Pancreas (tissue), 10 donors: ENCODE measurements around the gene ANKRD33B. TPM values are rescaled to one million over a fixed set of nuclear protein-coding genes. Genes with fewer than 3 reads are reported as not detected.
"Not testable (repeated sequence)": the region's sequence is repeated elsewhere in the genome, so short reads cannot be mapped to it uniquely, and the experiment has no call there.

Experiments
- ATAC-seq, 4 donors: fragments of 200-7000 bp; cut with Tn5 transposase; one replicate each; pipeline versions ENCODE4 v1.8.0 to v1.9.1; 2020; ENCODE audit warnings: mild to moderate bottlenecking in 4 of 4, moderate library complexity in 4 of 4
- DNase-seq, 6 donors: peaks; one replicate each; pipeline ENCODE4 v3.0.0-alpha.2; 2020
- FAIRE-seq: peaks from 2 replicates; lab custom pipeline; 2012; peaks lifted over from hg19 to GRCh38; lab: Jason Lieb, UNC
- H3K27ac ChIP-seq, 4 donors: fragments of 200-600 bp; sonication (generic); 1 replicate in 3 of 4; 2 replicates in 1 of 4; pipeline versions ENCODE4 v1.5.0 to v1.8.0; 2020
- H3K27me3 ChIP-seq, 4 donors: fragments of 200-600 bp; one replicate each; pipeline ENCODE4 v1.8.0; 2021
- H3K36me3 ChIP-seq, 3 donors: fragments of 200-600 bp; sonication (generic) in 1 of 3; one replicate each; pipeline versions ENCODE4 v1.5.0 to v1.8.0; 2020 to 2021
- H3K4me1 ChIP-seq, 3 donors: fragments of 200-600 bp; one replicate each; pipeline ENCODE4 v1.8.0; 2021
- H3K4me3 ChIP-seq, 4 donors: fragments of 200-600 bp; sonication (generic) in 2 of 4; one replicate each; pipeline versions ENCODE4 v1.5.0 to v1.8.0; 2020 to 2021
- H3K9me3 ChIP-seq, 4 donors: fragments of 200-600 bp; one replicate each; pipeline ENCODE4 v1.8.0; 2021
- WGBS, 2 donors: extraction: QIAGEN DNeasy Blood & Tissue Kit; methylation state at CpG; one replicate each; pipeline ENCODE4 v1.1.7; 2013; 5-methylcytosine and 5-hydroxymethylcytosine counted together
- intact Hi-C, 3 donors: fragments of 100-400 bp; cut with DNase I; formaldehyde crosslinking; loops; one replicate each; pipeline versions ENCODE4 v1.11.1 to v1.14.2; 2022
- polyA plus RNA-seq, 2 donors: library from polyadenylated mRNA; stranded (reverse); fragments of 200-250 nt; gene quantifications; one replicate each; pipeline ENCODE4 v1.2.3, GENCODE V29; 2013
- total RNA-seq, 6 donors: library from RNA; stranded (reverse); fragmentation: NEBNext Ultra II Directional in 4 of 6; extraction: Animal tissue kit (Norgen Biotek cat#: 25700) in 4 of 6; gene quantifications; one replicate each; pipeline versions ENCODE4 v1.2.1 to v1.2.4, GENCODE V29; 2021 to 2023
- TF ChIP-seq, protein P1 (sequence below), 4 donors: fragments of 200-600 bp; sonication (generic) in 3 of 4; IDR thresholded peaks; one replicate each; pipeline versions ENCODE4 v1.5.0 to v1.8.0; 2021; ENCODE audit warnings: antibody characterized with exemption in 4 of 4
- donor health status: healthy with polysubstance abuse.
- donor health status: DM: no; HTN: no; CAD: no; lungs with moderate emphysema.
- donor health status: DM: no; HTN: no; CAD: no.
- donor health status: control.
- donor health status: control.
- donor health status: Bipolar disorder and iron deficiency.
- donor health status: DM: yes; HTN: yes; CAD: no.
- donor health status: DM: no; HTN: no; CAD: no.
- donor health status: DM: no; HTN: no; CAD: no.
- donor health status: DM: yes; HTN: yes; CAD: no.

The ANKRD33B gene
- total and polyA plus RNA-seq, 8 donors = 0.57 to 2.7 (median 1.1) TPM

DNA sequence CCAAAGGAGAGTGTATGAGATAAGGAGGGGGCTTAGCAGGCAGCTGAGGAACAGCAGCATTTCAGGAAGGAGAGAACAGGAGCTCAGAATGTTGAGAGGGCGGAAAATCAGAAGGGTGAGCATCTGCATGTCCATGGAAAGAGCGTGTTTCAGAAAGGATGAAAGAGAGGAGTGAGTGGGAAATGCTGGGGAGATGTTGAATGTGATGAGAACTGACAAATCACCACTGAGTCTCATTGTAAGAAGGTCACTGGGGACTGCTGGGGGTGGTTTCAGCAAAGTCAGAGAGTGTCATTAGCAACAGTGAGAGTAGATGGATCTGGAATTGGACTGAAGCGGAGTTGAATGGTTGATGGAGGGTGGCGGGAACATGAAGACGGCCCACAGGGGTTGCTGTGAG lies 65.8 kb downstream of the ANKRD33B start:
- no peaks in the 10 kb centered on the region for H3K27me3 ChIP-seq
- peaks cover 0 to 5% (median 0%) of the 10 kb centered on the region in 3 donors for H3K4me1 ChIP-seq
- H3K9me3 ChIP-seq = no peaks in the 10 kb centered on the region
- WGBS, 2 donors = 73 to 80% methylated on average over 5 of the region's 5 CpGs
- no peak for FAIRE-seq
- intact Hi-C loops = loop anchor here in 2 of 3 donors (5.0 kb wide), 3 partner anchors 177 to 347 kb away; no protein-coding TSS in a partner anchor
- H3K27ac ChIP-seq = no peak overlapping the region
- no peak overlapping the region for H3K4me3 ChIP-seq
- no peaks in the 10 kb centered on the region for H3K36me3 ChIP-seq
- no peak for ATAC-seq
- TF ChIP-seq, protein P1, sequence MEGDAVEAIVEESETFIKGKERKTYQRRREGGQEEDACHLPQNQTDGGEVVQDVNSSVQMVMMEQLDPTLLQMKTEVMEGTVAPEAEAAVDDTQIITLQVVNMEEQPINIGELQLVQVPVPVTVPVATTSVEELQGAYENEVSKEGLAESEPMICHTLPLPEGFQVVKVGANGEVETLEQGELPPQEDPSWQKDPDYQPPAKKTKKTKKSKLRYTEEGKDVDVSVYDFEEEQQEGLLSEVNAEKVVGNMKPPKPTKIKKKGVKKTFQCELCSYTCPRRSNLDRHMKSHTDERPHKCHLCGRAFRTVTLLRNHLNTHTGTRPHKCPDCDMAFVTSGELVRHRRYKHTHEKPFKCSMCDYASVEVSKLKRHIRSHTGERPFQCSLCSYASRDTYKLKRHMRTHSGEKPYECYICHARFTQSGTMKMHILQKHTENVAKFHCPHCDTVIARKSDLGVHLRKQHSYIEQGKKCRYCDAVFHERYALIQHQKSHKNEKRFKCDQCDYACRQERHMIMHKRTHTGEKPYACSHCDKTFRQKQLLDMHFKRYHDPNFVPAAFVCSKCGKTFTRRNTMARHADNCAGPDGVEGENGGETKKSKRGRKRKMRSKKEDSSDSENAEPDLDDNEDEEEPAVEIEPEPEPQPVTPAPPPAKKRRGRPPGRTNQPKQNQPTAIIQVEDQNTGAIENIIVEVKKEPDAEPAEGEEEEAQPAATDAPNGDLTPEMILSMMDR (IDR thresholded peaks at IDR 0.05) = no peak
- no peak for DNase-seq

- no peak for FAIRE-seq
- Histone ChIP-seq H3K4me3 (no peak overlapping the region), H3K27me3 (no peaks in the 10 kb centered on the region), H3K9me3 (no peaks in the 10 kb centered on the region), H3K4me1 (peaks cover 0 to 5% (median 0%) of the 10 kb centered on the region in 3 donors), H3K36me3 (no peaks in the 10 kb centered on the region), H3K27ac (no peak overlapping the region)
- 75 to 90% methylated on average over 5 of the region's 5 CpGs for WGBS, 2 donors
- intact Hi-C loops = loop anchor here in 1 of 3 donors (5.0 kb wide), 1 partner anchor 348 kb away; no protein-coding TSS in a partner anchor
- no peak for DNase-seq
- TF ChIP-seq, protein P1 (IDR thresholded peaks at IDR 0.05) = no peak
- no peak for ATAC-seq
Measured at GRCh38 chr5:10630126-10630525, 66.3 kb downstream of the ANKRD33B start.

GRCh38 chr5:10630744-10631143 lies 66.9 kb downstream of the ANKRD33B start:
- H3K36me3 ChIP-seq, H3K9me3 ChIP-seq, H3K4me1 ChIP-seq, DNase-seq, ATAC-seq, H3K27me3 ChIP-seq, FAIRE-seq, H3K4me3 ChIP-seq, H3K27ac ChIP-seq: not testable (repeated sequence)
- intact Hi-C loops = loop anchor here in 1 of 3 donors (5.0 kb wide), 1 partner anchor 348 kb away; no protein-coding TSS in a partner anchor
- 42 to 86% methylated on average over 2 to 4 of the region's 4 CpGs for WGBS, 2 donors

GRCh38 chr5:10631316-10631996 lies 67.6 kb downstream of the ANKRD33B start:
- Histone ChIP-seq H3K27ac (no peak overlapping the region), H3K9me3 (no peaks in the 10 kb centered on the region), H3K4me1 (peaks cover 0 to 5% (median 0%) of the 10 kb centered on the region in 3 donors), H3K4me3 (no peak overlapping the region), H3K36me3 (no peaks in the 10 kb centered on the region), H3K27me3 (no peaks in the 10 kb centered on the region)
- TF ChIP-seq, protein P1 (IDR thresholded peaks at IDR 0.05) = no peak
- ATAC-seq = no peak
- intact Hi-C loops = loop anchor here in 1 of 3 donors (5.0 kb wide), 1 partner anchor 349 kb away; no protein-coding TSS in a partner anchor
- no peak for FAIRE-seq
- 78 to 81% methylated on average over 18 of the region's 18 CpGs for WGBS, 2 donors
- DNase-seq = no peak

GRCh38 chr5:10632110-10632761 lies 68.4 kb downstream of the ANKRD33B start:
- FAIRE-seq = no peak

More at GRCh38 chr5:10632110-10632761, 68.4 kb downstream of the ANKRD33B start:
- Histone ChIP-seq H3K9me3 (no peaks in the 10 kb centered on the region), H3K36me3 (no peaks in the 10 kb centered on the region), H3K27ac (no peak overlapping the region), H3K4me3 (no peak overlapping the region), H3K27me3 (no peaks in the 10 kb centered on the region), H3K4me1 (peaks cover 0 to 4% (median 0%) of the 10 kb centered on the region in 3 donors)
- ATAC-seq = peak in 1 of 4 donors; percentile 7
- intact Hi-C loops = loop anchor here in 1 of 3 donors (5.0 kb wide), 1 partner anchor 350 kb away; no protein-coding TSS in a partner anchor
- 71 to 77% methylated on average over 23 of the region's 23 CpGs for WGBS, 2 donors
- DNase-seq = peak in 1 of 6 donors; percentile 24
- TF ChIP-seq, protein P1 (IDR thresholded peaks at IDR 0.05) = no peak
